MCF 10A (cell line): ENCODE data around the gene MTCH2. TPM values are rescaled to one million over a fixed set of nuclear protein-coding genes. Genes with fewer than 3 reads are reported as not detected.
A peak's percentile ranks its signal among the peaks of the same experiment; 100 is the strongest.

Source experiments
- Bru-seq: library from RNA; stranded (reverse); fragments of 400-500 nt; gene quantifications from one replicate; lab custom pipeline; 2021; lab: Mats Ljungman, UMichigan
- BruChase-seq, 2 experiments: library from RNA; stranded (reverse); fragments of 400-500 nt; gene quantifications; one replicate each; lab custom pipeline; 2021; lab: Mats Ljungman, UMichigan
- BruUV-seq: library from RNA; stranded (reverse); fragments of 400-500 nt; replicated peaks from 2 replicates; lab custom pipeline; 2021; lab: Mats Ljungman, UMichigan
- CTCF ChIA-PET: fragments of 300-600 bp; sonication (Branson Sonifier 250); formaldehyde crosslinking; extraction: SDS; loops from one replicate; lab custom pipeline; 2021; ENCODE audit warnings: antibody characterized with exemption, inconsistent platforms; lab: Yijun Ruan, JAX
- POLR2A ChIA-PET: fragments of 300-600, 350-650 bp; sonication (Branson Sonifier 250); formaldehyde crosslinking; extraction: SDS; loops from one replicate; lab custom pipeline; 2020; ENCODE audit warnings: antibody characterized with exemption, inconsistent platforms; lab: Yijun Ruan, JAX
- DNase-seq: peaks from one replicate; pipeline ENCODE4 v3.0.0-alpha.2; 2018; ENCODE audit not compliant: unreplicated experiment
- H3K27ac Mint-ChIP-seq: one replicate; pipeline ENCODE4 v1.8.0; 2022; ENCODE audit warnings: mild to moderate bottlenecking, low read depth, mixed read lengths; ENCODE audit not compliant: unreplicated experiment
- H3K27me3 Mint-ChIP-seq: one replicate; pipeline ENCODE4 v1.8.0; 2022; ENCODE audit warnings: mixed read lengths; ENCODE audit not compliant: insufficient read depth, unreplicated experiment
- H3K36me3 Mint-ChIP-seq: one replicate; pipeline ENCODE4 v1.8.0; 2022; ENCODE audit warnings: mild to moderate bottlenecking, moderate library complexity, mixed read lengths; ENCODE audit not compliant: insufficient read depth, unreplicated experiment
- H3K4me1 Mint-ChIP-seq: one replicate; pipeline ENCODE4 v1.8.0; 2022; ENCODE audit warnings: mixed read lengths; ENCODE audit not compliant: insufficient read depth, unreplicated experiment
- H3K4me3 Mint-ChIP-seq: one replicate; pipeline ENCODE4 v1.8.0; 2022; ENCODE audit warnings: mild to moderate bottlenecking, moderate library complexity, mixed read lengths; ENCODE audit not compliant: unreplicated experiment
- H3K9me3 Mint-ChIP-seq: one replicate; pipeline ENCODE4 v1.8.0; 2022; ENCODE audit warnings: mixed read lengths; ENCODE audit not compliant: unreplicated experiment
- intact Hi-C: fragments of 100-400 bp; cut with micrococcal nuclease; formaldehyde crosslinking; loops from 2 replicates; pipeline ENCODE4 v1.14.1; 2022
- long read RNA-seq: library from polyadenylated mRNA; stranded (forward); transcript quantifications from one replicate; pipeline ENCODE4 v2.0.0, GENCODE V29; 2022
- total RNA-seq: library from RNA; stranded (reverse); gene quantifications from 2 replicates; pipeline ENCODE4 v1.2.3, GENCODE V29; 2022
- TF ChIP-seq, protein P1 (sequence below): fragments of 200-600 bp; IDR thresholded peaks from one replicate; pipeline ENCODE4 v1.8.0; 2022; ENCODE audit warnings: antibody characterized with exemption, mild to moderate bottlenecking; ENCODE audit not compliant: unreplicated experiment

The MTCH2 gene
- 127 and 133 TPM in 2 replicates for total RNA-seq
- Bru-seq, nascent RNA = percentile 79 among the genes with signal in this experiment
- BruChase-seq, experiment 1, labeled RNA remaining after a 6-hour chase = percentile 86 among the genes with signal in this experiment
- BruChase-seq, experiment 2, labeled RNA remaining after a 2-hour chase = percentile 84 among the genes with signal in this experiment
- long read RNA-seq, transcript MTCH2-201 (13 exons, 2,587 nt) = major isoform, 191 of 246 reads
- long read RNA-seq, partial matches to known transcripts = 6 of 246 reads
- long read RNA-seq, other reads (novel, unspliced or antisense) = 49 of 246 reads

DNA sequence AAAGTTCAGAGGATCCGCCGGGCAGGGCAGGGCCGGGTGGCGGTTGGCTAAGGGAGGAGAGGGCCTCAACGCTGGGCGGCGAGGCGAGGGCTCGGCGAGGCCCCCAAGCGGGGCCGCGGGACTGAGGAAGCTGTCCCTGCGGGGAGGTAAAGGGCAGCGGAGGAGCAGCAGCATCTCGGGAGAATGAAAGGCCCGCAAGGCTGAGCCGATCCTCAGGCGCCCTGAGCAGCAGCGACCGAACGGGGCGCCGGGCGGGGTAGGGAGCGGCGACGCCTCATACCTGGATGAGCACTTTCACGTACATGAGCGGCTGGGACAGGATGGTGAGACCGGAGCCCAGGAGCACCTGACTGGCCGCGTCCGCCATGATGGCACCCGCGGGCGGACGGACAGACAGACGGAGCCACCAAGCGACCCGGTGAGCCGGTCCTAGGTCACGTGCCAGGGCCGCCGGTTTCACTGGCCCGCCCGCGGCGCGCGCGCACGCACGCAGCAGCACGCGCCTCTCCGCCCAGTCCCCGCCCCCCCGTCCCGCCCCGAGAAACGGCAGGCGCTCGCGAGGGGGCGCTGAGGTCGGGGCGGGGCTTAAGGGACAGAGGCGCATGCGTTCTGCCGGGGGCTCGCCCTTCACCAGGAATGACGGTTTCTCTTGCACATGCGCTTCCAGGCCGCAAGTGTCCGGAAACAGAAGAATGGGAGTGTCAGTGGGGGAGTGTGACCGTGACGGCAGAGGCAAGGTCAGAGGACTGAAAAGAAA lies at the start of gene MTCH2:
Gene MTCH2, minus strand, starts transcription at position 461 of the 757 bp plus-strand sequence. Its CDS starts 94 bp downstream, at position 367.
- Mint-ChIP-seq H3K4me3 (peak within 1 kb of the TSS; percentile 99), H3K36me3 (peaks cover 23% of the 10 kb centered on the region), H3K27me3 (no peaks in the 10 kb centered on the region), H3K4me1 (peaks cover 5% of the 10 kb centered on the region), H3K9me3 (no peaks in the 10 kb centered on the region), H3K27ac (peak within 1 kb of the TSS; percentile 97)
- TF ChIP-seq, protein P1, sequence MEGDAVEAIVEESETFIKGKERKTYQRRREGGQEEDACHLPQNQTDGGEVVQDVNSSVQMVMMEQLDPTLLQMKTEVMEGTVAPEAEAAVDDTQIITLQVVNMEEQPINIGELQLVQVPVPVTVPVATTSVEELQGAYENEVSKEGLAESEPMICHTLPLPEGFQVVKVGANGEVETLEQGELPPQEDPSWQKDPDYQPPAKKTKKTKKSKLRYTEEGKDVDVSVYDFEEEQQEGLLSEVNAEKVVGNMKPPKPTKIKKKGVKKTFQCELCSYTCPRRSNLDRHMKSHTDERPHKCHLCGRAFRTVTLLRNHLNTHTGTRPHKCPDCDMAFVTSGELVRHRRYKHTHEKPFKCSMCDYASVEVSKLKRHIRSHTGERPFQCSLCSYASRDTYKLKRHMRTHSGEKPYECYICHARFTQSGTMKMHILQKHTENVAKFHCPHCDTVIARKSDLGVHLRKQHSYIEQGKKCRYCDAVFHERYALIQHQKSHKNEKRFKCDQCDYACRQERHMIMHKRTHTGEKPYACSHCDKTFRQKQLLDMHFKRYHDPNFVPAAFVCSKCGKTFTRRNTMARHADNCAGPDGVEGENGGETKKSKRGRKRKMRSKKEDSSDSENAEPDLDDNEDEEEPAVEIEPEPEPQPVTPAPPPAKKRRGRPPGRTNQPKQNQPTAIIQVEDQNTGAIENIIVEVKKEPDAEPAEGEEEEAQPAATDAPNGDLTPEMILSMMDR = no peak
- ChIA-PET POLR2A (interaction anchor here (0.5 to 4.1 kb wide), 10 partner anchors 13 to 209 kb away, joined by 3 to 23 read pairs (median 3); partner anchors contain the start of genes CELF1 and FNBP4), CTCF (no interaction called here)
- intact Hi-C loops = loop anchor here (2.0 to 5.0 kb wide), 2 partner anchors 80 to 207 kb away; partner anchors contain the start of gene NUP160
- DNase-seq = peak; percentile 97
- BruUV-seq = no TSS peak

DNA sequence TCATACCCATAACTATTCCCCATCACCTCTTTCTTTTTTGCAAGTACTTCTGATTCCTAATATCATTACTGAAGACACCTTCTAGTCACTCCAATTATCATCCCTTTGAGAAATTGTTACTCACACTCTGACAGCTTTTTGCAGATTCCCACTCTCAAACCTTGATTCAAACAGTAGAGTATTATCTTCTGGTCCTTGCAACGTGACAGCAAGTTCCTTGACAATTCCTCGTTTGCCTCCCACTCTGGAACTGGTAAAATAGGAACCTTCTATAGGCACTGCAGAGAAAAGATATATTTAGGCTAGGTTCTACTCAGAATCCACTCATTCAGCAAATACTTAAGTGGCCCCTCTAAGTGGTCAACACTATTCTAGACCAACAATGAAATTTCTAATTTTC lies 49.6 kb upstream of the MTCH2 start:
- DNase-seq = no peak
- no peak overlapping the region for H3K4me3 Mint-ChIP-seq
- H3K9me3 Mint-ChIP-seq = no peaks in the 10 kb centered on the region
- no peak overlapping the region for H3K27ac Mint-ChIP-seq
- H3K27me3 Mint-ChIP-seq = no peaks in the 10 kb centered on the region
- CTCF ChIA-PET = interaction anchor here (0.6 kb wide), 1 partner anchor 32 kb away, joined by 3 read pairs; no protein-coding TSS in a partner anchor
- H3K36me3 Mint-ChIP-seq = no peaks in the 10 kb centered on the region
- intact Hi-C loops = no loop called here
- POLR2A ChIA-PET = no interaction called here
- TF ChIP-seq, protein P1 = no peak
- H3K4me1 Mint-ChIP-seq = no peaks in the 10 kb centered on the region
- BruUV-seq = no TSS peak

DNA sequence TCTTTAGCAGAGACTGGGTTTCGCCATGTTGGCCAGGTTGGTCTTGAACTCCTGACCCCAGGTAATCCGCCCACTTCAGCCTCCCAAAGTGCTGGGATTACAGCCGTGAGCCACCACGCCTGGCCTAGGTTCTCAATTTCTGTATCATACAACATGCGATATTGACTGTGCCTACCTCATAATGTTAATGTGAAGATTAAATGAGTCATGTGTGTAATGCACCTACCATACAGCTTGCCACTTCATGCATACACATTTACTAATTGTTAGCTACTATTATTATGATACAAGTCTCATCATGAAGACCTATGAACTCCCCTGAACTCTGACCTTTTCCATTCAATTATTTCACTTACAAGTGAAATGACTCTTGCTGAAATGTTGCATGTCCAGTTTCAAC lies 47.1 kb upstream of the MTCH2 start:
- no peaks in the 10 kb centered on the region for H3K27me3 Mint-ChIP-seq
- no TSS peak for BruUV-seq
- no peak for DNase-seq
- no peaks in the 10 kb centered on the region for H3K36me3 Mint-ChIP-seq
- H3K27ac Mint-ChIP-seq = no peak overlapping the region
- intact Hi-C loops = no loop called here
- CTCF ChIA-PET = interaction anchor here (0.9 kb wide), 1 partner anchor 29 kb away, joined by 4 read pairs; no protein-coding TSS in a partner anchor
- TF ChIP-seq, protein P1 = no peak
- no peak overlapping the region for H3K4me3 Mint-ChIP-seq
- H3K4me1 Mint-ChIP-seq = no peaks in the 10 kb centered on the region
- POLR2A ChIA-PET = no interaction called here
- no peaks in the 10 kb centered on the region for H3K9me3 Mint-ChIP-seq

DNA sequence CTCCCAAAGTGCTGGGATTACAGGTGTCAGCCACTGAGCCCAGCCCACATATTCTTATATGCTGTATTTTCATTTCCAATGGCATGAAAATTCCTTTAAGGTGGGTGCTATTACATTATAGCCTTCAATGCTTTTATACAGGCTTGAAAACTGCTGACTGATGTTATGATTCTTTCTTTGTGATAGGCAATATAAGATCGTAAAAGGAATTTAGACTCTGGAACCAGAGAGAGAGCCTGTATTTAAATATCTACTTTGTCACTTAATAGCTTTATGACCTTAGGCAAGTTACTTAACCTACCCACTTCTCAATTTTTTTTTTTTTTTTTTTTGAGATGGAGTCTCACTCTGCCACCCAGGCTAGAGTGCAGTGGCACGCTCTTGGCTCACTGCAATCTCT lies 46.6 kb upstream of the MTCH2 start:
- TF ChIP-seq, protein P1 = no peak
- POLR2A ChIA-PET = no interaction called here
- H3K27ac Mint-ChIP-seq = no peak overlapping the region
- no peaks in the 10 kb centered on the region for H3K27me3 Mint-ChIP-seq
- no peaks in the 10 kb centered on the region for H3K9me3 Mint-ChIP-seq
- no peak for DNase-seq
- no peaks in the 10 kb centered on the region for H3K36me3 Mint-ChIP-seq
- no peaks in the 10 kb centered on the region for H3K4me1 Mint-ChIP-seq
- CTCF ChIA-PET = interaction anchor here (0.9 kb wide), 1 partner anchor 29 kb away, joined by 4 read pairs; no protein-coding TSS in a partner anchor
- intact Hi-C loops = no loop called here
- H3K4me3 Mint-ChIP-seq = no peak overlapping the region
- no TSS peak for BruUV-seq
